ENCODE data around the gene TEPSIN. TPM values are rescaled to one million over a fixed set of nuclear protein-coding genes. Genes with fewer than 3 reads are reported as not detected.

Gene TEPSIN
- total RNA-seq, 2 donors from 2014 or later: 34.3 to 34.6 TPM

DNA sequence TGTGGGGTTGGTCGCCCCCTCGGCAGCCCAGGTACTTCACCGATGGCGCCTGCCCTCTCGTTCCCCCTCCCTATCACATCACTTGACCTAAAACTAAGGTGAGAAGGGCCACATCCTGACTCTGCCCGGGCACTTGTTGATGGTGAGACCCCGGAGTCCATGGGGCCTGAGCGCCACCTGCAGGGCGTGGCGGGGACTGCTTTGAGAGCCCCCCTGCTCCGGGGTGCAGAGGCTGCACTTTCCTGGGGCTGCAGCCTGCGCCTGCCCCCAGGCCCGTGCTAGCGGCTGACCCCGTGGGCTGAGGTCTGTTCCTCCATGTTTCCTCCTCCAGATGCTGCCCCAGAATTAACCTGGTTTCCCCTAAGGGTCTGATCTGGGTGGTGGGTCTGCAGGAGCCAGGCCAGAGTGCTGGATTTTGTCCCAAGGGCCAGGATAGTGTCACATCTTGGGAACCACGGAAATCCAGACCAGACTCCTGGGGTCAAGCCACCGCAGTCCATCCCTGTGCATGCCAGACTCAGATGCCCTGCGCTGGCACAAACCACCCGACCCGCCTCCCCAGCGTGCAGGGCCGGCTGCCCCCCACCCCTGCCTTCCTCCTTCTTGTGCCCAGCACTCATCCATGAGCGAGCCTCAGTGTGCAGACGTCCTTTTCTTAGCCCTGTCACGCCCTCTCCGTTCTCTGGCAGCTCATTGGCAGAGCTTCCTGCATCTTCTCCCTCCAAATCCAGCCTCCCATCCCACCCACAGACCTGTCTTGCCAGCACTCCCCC, 3.0 kb upstream of the TEPSIN start:
- intact Hi-C loops (cut with DNase I, micrococcal nuclease): no loop called here
- ATAC-seq: no peak
- peak in 1 of 2 donors; percentile 47 for DNase-seq

DNA sequence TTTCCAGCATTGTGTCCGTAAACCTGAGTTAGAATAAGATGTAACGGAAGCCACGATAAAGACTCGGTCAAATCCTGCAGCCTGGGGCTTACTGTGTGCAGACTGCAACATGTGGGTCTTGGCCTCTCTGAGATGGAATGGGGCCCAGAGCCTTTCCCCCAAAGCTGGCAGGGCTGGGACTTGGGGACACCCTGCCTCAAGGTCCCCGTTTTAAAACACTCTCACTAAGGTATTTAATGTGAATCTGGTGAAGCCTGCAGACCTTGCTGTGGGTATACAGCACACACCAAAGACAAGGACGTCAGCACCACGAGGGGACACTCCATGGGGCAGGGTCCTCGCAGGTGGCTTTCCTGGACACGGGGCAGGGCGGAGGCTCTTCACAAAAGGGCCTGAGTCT, 2.3 kb upstream of the TEPSIN start:
- no peak for ATAC-seq
- no peak for DNase-seq
- intact Hi-C loops (cut with DNase I, micrococcal nuclease): no loop called here

DNA sequence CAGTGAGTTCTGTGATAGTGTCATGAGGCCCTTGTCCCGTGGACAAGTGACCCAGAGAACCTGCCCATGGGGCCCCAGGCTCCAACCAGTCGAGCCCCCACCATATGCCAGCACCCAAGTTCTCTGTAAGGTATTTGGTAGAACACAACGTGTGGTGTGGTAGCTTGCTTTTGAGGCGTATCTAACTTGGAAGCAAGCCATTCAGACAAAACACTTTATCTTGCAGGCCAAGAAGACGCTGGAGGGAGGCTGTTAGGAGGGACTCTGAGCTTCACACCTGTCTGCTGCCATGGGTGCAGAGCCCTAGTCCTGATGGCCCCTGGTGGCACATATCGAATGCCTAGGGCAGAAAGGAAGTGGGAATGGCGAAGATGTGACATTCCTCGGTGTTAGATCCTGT, 1.9 kb upstream of the TEPSIN start:
- DNase-seq (no peak), ATAC-seq (no peak)
- intact Hi-C loops (cut with DNase I, micrococcal nuclease): no loop called here

DNA sequence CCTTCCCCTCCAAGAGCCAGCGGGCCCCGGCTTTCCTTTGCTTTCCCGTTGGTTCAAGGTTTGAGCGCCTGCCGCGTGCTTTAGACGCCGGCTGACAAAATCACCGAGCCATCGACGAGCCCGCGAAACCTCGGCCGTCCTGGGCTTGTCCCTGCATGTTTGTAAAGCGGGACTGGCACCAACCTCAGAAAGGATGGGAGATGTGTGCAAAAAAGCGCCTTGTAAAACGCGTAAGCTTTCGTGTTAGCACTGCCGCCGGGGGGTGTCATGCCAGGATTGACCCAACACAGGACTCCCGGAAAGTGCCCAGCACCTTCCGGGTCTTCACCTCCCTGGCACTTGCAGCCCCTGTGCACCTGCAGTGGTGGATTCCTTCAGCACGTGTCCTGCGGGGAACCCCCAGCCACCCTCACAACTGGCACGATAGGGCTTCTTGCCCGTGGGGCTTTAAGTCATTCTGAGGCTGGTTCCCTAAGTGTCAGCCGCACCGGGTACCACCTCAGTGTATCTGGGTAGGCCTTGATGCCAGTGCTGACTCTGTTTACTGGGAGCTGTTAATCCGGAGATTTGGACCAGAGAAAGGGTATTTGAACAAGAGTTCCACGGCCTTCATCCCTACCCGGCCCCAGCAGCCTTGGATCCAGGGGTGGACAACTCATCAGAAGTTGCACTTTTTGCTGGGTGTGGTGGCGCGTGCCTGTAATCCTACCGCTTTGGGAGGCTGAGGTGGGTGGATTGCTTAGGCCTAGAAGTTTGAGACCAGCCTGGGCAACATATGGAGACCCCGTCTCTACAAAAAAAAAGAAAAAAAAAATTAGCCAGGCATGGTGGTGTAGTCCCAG, 1.1 kb upstream of the TEPSIN start:
- intact Hi-C loops (cut with DNase I, micrococcal nuclease): no loop called here
- DNase-seq (peak in 1 of 2 donors; percentile 39), ATAC-seq (peak; percentile 2)

DNA sequence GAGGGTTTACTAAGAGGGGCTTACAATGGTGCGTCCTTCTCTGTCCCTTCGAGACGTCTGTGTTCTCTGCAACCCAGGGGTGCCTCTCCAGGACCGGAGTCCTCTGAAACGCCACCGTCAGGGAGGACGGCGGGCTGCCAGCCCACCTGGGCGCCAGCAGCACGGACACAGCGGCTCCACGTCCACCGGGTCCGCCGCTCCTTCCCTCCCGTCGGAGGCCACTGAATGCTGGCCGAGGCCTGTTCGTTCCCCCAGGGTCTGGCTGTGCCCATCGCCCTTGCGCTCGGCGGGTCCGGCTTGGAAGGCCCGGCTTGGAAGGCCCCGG, 403 bp downstream of the TEPSIN start:
- ATAC-seq (no peak), DNase-seq (no peak)
- intact Hi-C loops (cut with DNase I, micrococcal nuclease): no loop called here

DNA sequence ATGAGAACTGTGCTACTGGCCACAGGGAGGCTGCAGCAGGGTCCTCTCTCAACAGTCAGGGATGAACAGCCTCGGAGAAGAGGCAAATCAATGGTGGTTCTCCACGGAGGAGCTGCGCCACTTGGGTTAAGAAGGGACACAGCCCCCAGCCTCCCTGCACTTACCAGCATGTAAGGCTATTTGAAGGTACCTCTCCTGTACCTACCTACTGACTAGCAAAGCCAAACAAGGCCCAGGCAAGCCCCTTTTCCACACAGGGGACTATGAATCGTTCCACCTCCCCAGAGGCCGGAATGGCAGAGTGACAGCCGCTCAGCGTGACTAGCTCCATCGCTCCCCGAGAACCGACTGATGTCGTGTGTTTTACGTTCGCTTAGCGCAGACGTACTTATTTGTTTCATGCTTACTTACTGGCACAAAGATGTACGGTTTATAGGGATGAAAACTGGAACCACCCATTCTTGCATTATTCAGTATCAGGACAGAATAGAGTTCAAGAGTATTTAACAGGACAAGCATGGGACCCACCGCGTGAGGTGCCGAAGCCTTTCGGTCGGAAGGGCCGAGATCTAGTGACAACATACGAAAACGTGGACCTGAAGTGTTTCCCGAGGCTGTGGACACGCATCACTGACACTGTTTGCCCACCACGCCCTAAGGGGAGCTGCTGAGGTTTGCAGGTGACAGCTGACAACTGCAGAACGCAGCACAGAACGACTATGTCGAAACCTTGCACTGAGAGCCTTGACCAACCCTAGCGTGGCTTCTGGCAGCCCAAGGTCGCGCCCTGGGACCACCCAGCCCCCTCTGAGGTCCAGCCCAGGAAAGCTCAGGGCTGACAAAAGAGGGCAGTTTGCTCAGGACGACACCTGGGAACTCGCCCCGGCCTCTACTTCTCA, 1.0 kb downstream of the TEPSIN start:
- ATAC-seq (no peak), DNase-seq (no peak)
- intact Hi-C loops (cut with DNase I, micrococcal nuclease): no loop called here

DNA sequence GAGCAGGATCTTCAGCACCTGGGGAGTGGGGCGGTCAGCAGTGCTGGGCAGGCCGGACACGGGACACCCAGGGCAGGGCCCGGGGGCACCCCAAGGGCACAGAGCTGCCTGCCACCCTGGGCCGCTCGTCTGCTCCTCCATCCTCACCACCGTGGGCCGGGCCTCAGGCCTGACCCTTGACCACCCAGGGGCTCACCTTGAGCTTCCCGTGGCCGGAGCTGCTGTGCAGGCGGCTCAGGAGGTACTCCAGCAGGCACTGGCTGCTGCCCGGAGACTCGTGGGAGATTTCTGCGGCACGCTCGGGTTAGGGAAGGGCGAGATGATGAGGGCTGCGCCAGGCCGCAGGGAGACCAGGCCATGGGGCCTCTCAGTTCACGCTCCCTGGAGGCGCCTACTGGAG, 2.1 kb downstream of the TEPSIN start:
- DNase-seq: no peak
- no peak for ATAC-seq
- intact Hi-C loops (cut with DNase I, micrococcal nuclease): no loop called here

DNA sequence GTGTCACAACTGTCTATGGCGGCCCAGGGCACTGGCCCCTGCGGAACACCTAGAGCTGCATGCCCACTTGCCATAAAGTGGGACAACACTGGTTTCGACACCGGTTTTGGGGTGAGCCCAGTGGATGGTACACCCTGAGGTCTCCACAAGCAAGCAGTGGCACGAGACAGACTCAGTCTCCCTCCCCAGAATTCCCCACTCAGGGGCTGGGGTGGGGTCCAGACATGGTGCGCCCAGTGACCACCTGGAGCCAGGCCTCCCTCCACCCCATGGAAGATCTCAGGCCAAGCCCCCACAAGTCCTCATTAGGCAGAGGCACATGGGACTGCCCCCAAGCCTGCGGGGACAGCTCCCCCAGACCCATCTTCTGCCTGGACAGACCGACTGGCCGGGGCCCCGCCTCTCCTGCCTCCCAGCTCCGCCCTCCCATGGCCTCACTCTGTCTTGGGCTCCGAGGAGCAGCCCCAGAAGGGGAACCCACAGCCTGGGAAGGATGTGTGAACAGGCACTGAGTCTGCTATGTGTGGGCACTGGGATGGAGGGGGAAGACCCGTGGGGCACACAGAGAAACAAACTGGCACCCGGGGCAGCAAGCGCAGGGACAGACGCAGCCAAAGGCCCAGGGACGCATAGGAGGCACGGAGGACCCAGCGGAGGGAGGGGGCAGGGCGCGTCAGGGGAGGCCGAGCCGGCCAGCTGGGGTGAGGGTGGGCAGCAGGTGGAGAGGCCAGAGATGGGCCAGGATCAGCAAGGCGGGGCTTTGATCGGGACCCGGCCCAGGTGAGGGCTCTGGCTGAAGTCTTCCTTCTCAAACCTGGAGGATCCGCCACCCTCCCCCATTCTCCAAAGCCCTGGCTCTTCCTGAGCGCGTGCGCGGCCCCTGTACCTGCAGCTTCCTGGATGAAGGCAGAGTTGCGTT, 2.8 kb downstream of the TEPSIN start:
- ATAC-seq (no peak), DNase-seq (no peak)
- intact Hi-C loops (cut with DNase I, micrococcal nuclease): no loop called here

DNA sequence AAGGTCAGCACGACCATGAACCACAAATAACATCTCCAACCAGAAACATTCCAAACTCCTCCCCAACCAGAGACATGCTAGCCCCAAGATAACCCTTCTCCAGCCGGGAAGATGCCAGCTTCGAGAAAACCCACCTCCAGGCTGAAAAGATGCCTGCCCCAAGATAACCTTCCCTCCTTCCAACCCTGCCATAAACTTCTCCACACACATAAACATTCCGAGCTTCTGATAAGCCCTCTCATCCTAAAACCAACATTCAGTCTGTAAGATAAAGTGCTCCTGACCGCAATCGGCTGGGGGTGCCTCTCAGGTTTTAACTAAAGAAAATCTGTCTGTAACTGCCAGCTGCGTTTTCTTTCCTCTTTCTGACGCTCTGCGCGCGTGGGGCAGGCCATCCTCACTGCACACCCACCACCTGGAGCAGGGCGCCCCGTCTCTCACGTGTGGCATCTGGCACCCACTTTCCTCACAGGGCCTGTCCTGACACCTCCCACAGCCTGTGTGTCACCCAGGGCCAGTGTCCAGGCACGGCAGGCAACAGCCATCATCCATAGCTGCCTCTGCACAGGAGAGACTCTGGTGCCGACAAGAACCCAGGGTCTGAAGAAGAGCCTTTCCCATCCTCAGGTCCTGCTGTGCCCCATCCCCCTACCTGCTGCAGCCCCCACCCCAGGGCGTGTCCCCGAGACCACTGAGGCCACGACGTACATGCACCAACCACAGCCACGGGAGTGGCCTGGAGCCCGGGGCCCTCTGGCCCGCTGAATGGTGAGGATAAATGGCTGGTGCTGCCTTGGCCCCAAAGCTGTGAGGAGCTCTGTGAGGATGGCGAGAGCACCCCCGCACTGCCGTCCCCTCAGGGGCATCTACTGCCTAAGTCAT, 3.7 kb downstream of the TEPSIN start:
- intact Hi-C loops (cut with DNase I, micrococcal nuclease): no loop called here
- DNase-seq: no peak
- no peak for ATAC-seq

DNA sequence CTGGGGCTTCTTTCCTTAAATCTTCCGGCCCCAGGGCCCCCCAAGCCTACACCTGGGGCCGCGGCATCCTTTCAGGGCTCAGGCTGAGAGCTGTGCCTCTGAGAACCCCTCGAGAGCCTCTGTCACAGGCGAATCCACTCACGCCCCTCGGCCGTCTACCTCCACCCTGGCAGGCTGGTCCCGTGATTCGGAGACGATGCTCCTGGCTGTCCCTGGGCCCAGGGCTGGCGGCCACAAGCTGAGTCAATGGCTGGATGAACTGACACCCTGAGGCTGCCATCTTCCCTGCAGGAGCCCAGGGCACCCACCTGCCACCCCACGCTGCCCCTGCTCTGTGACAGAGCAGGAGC, 4.4 kb downstream of the TEPSIN start:
- intact Hi-C loops (cut with DNase I, micrococcal nuclease): no loop called here
- DNase-seq (no peak), ATAC-seq (no peak)

DNA sequence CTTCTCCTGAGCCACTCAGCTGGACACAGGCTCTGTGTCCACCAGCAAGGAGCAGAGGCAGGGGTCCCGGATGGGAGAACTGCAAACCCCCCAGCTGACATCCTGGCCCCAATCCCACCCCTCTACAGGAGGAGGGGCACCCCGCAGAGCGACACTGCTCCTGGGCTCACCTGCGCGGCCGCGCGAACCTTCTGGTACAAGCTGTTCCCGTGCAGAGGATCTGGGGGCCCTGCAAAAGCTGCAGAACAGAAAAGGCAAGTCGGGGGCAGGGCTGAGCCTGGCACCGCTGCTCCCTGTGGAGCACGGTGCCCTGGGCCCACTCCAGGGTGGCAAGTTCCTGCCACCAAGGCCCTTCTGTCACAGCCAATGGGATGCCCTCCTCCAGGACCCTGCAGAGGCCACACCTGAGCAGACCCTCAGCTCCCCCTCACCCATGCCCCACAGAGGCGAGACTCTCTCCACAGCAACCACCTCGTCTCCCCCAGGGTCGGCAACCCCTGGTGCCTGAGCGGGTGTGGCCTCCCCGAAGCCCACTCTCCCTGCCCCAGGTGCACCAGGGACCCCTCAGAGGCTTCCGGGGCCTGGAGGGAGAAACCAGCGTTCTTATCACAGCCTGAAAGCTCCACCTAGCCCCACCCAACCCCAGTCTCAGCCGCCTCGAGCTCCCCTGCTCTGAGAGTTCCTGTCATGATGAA, 4.9 kb downstream of the TEPSIN start:
- DNase-seq: no peak
- intact Hi-C loops (cut with DNase I, micrococcal nuclease): no loop called here

DNA sequence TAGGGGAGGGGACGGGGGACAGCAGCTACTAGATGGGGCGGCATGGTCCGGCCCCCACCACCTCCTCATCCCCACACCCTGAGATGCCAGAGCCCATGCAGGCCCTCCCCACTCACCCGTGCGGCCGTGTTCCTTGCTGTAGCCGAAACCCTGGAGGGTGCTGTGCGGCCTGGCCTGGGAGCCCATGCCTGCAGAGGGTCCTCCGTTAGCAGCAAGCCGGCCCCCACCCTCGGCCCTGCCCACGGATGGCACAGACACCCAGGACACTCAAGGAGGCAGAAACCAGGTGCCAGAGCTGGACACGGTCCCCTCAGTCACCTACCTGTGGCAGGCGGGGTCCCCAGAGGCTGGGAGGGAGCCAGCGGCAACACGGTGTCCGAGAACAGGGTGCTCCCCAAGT, 5.5 kb downstream of the TEPSIN start:
- ATAC-seq (no peak), DNase-seq (no peak)
- intact Hi-C loops (cut with DNase I, micrococcal nuclease): no loop called here

More for the DNA sequence above, 4.9 kb downstream of the TEPSIN start:
- ATAC-seq: no peak

DNA sequence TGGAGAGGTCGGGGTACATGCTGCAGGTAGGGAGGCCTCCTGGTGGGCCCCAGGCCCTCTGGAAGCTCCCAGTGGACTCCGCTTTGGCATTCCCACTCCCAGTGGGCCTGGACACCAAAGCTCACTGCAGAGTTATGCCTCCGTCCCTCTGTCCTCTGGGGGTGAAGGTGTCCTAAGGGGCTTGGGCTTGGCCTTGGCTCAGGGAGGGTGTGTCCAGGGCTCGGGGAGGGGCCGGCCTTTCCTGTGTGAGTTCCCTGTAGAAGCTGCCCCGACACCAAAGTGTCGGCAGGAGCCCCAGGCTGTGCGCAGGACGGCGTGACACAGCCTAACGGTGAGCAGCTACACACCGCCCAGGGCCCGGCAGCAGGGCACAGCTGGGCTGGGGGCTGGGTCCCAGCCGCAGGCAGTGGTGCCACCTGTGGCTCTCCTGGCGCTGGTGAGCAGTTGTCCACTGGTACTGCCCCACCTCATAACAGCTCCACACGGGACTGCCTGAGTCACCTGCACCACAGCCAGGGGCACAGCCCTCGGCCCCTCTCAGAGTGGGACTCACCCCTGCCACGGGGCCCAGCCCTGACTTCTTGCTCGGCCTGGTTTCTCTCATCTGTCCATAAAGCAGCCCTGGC, 6.1 kb downstream of the TEPSIN start:
- intact Hi-C loops (cut with DNase I, micrococcal nuclease): no loop called here
- DNase-seq (no peak), ATAC-seq (no peak)

DNA sequence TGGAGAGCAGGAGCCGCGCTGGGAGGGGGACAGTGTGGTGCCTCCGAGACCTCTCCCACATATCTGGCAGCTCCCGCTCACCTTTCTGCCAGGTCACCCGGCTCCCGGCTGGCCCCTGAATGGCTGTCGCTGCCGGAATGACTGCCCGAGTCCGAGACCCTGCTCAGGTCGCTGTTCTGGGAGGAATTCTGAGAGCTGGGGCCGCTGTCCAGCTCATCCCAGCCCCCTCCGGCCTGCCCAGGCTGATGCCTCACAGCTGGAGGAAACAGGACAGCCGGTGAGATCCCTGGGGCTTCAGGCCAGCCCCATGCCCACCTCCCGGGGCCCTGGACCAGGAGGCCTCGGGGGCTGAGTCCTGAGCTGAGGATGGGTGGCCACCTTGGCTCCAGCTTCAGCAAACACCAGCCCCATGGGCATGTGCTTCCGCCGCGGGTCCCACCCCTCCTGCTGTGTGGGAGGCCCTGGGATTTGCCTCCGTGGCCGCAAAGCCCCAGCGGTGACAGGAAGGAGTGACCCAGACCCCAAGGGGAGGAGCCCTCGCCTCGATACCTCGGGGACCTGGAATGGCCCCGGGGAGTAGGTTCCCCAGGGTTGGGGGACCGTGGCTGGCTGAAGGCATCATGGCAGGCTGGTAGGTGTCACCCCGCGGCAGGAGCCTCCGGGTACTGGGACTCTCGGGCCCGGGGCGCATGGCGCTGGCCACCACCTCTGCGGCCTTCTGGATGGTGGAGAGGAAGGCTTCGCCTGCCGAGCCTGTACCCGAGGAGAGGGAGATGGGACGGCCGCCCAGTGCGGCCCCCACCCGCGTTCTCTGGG, 6.9 kb downstream of the TEPSIN start:
- DNase-seq: no peak
- no peak for ATAC-seq
- intact Hi-C loops (cut with DNase I, micrococcal nuclease): no loop called here

DNA sequence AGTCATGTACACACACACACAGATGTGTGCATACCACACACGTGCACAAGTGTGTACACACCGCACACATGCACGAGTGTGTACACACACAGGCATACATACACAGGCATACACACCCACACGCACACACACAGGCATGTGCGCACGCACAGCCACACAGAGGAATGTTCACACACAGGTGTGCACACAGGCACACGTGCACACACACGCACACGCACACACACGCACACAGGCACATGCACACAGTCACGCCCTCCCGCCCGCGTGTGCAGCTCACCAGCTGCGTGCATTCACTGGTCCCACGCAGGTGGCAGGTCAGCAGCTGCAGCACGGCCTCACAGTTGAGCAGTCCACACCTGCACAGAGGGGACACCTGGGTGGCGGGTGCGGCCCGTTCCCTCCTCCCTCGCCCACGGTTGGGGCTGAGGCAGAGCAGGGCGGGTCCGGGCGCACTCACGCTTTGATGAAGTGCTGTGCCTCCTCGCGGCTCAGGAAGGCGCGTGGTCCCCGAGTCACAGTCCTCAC, 7.7 kb downstream of the TEPSIN start:
- no peak for DNase-seq
- intact Hi-C loops (cut with DNase I, micrococcal nuclease): no loop called here

More for the DNA sequence above, 7.7 kb downstream of the TEPSIN start:
- ATAC-seq: no peak

Data from left colon (tissue), 2 donors.